CD14-positive monocyte (primary cell): Measurements from ENCODE around the gene CYB561D2. TPM values are rescaled to one million over a fixed set of nuclear protein-coding genes. Genes with fewer than 3 reads are reported as not detected.

Experiments
- DNase-seq, 3 donors: peaks; one replicate each; pipeline ENCODE4 v3.0.0-alpha.2; 2011 to 2022
- H2AFZ ChIP-seq: 2 replicates; pipeline ENCODE4 v1.6.0; 2012; ENCODE audit warnings: mild to moderate bottlenecking, low read depth, low read length, inconsistent platforms; ENCODE audit not compliant: insufficient read depth, poor library complexity, severe bottlenecking
- H3K27ac ChIP-seq, 2 donors: 1 replicate in 1 of 2; 2 replicates in 1 of 2; pipeline ENCODE4 v1.5.1; 2012 to 2013; ENCODE audit warnings: low read length in 2 of 2, control low read depth in 1 of 2, inconsistent platforms in 1 of 2, low read depth in 1 of 2, mild to moderate bottlenecking in 1 of 2
- H3K27me3 ChIP-seq, 2 donors: one replicate each; pipeline versions ENCODE4 v1.6.0 to v1.6.1; 2011 to 2013; ENCODE audit warnings: low read length in 2 of 2; ENCODE audit not compliant: control insufficient read depth in 2 of 2, insufficient read depth in 2 of 2
- H3K36me3 ChIP-seq, 2 donors: replicated peaks in 1 of 2; 1 replicate in 1 of 2; 2 replicates in 1 of 2; pipeline versions ENCODE4 v1.5.1 to v1.6.1; 2012 to 2013; ENCODE audit warnings: low read length in 2 of 2, control low read depth in 1 of 2, inconsistent platforms in 1 of 2, mild to moderate bottlenecking in 1 of 2; ENCODE audit not compliant: insufficient read depth in 2 of 2, control insufficient read depth in 1 of 2
- H3K4me1 ChIP-seq, 2 donors: 1 replicate in 1 of 2; 2 replicates in 1 of 2; pipeline versions ENCODE4 v1.5.1 to v1.6.1; 2012 to 2013; ENCODE audit warnings: low read length in 2 of 2, control low read depth in 1 of 2, inconsistent platforms in 1 of 2, mild to moderate bottlenecking in 1 of 2, moderate library complexity in 1 of 2; ENCODE audit not compliant: insufficient read depth in 2 of 2, control insufficient read depth in 1 of 2
- H3K4me2 ChIP-seq: replicated peaks from 2 replicates; pipeline ENCODE3; 2012; ENCODE audit warnings: low read length, moderate library complexity, mild to moderate bottlenecking; ENCODE audit not compliant: poor library complexity, severe bottlenecking; ENCODE audit errors: extremely low read depth
- H3K4me3 ChIP-seq, 3 experiments: fragments of 200-600 bp in 1 of 3; sonication (generic) in 1 of 3; replicated peaks in 1 of 3; 1 replicate in 2 of 3; 2 replicates in 1 of 3; pipeline ENCODE4 v1.5.1; 2011 to 2013; ENCODE audit warnings: low read length in 3 of 3, mild to moderate bottlenecking in 3 of 3, control low read depth in 2 of 3, low read depth in 2 of 3, inconsistent platforms in 1 of 3, moderate library complexity in 1 of 3
- H3K79me2 ChIP-seq: 2 replicates; pipeline ENCODE4 v1.6.0; 2012; ENCODE audit warnings: mild to moderate bottlenecking, control low read depth, inconsistent platforms, low read length, moderate library complexity; ENCODE audit not compliant: insufficient read depth
- H3K9ac ChIP-seq: 2 replicates; pipeline ENCODE4 v1.6.0; 2017; ENCODE audit warnings: low read length, mild to moderate bottlenecking; ENCODE audit not compliant: insufficient read depth, poor library complexity, severe bottlenecking
- H3K9me3 ChIP-seq, 2 donors: replicated peaks in 1 of 2; 1 replicate in 1 of 2; 2 replicates in 1 of 2; pipeline versions ENCODE4 v1.5.1 to v1.6.1; 2012 to 2013; ENCODE audit warnings: low read length in 2 of 2, control low read depth in 1 of 2; ENCODE audit not compliant: control insufficient read depth in 1 of 2, insufficient read depth in 1 of 2
- H4K20me1 ChIP-seq: 2 replicates; pipeline ENCODE4 v1.6.0; 2012; ENCODE audit warnings: mild to moderate bottlenecking, low read length, control low read depth, moderate library complexity; ENCODE audit not compliant: insufficient read depth
- H3K27ac Mint-ChIP-seq, 7 donors: one replicate each; pipeline ENCODE4 v1.8.0; 2020; ENCODE audit warnings: mild to moderate bottlenecking in 7 of 7, mixed read lengths in 7 of 7, moderate library complexity in 6 of 7, inconsistent platforms in 2 of 7
- H3K27me3 Mint-ChIP-seq, 3 donors: one replicate each; pipeline ENCODE4 v1.8.0; 2021 to 2022; ENCODE audit warnings: low read depth in 3 of 3, mild to moderate bottlenecking in 3 of 3, mixed read lengths in 3 of 3, moderate library complexity in 3 of 3, inconsistent platforms in 1 of 3
- H3K36me3 Mint-ChIP-seq, 2 donors: one replicate each; pipeline ENCODE4 v1.8.0; 2020; ENCODE audit warnings: mixed read lengths in 2 of 2, inconsistent platforms in 1 of 2, mild to moderate bottlenecking in 1 of 2
- H3K4me1 Mint-ChIP-seq: one replicate; pipeline ENCODE4 v1.8.0; 2020; ENCODE audit warnings: mild to moderate bottlenecking, mixed read lengths
- H3K4me3 Mint-ChIP-seq, 2 donors: one replicate each; pipeline ENCODE4 v1.8.0; 2020; ENCODE audit warnings: mild to moderate bottlenecking in 2 of 2, mixed read lengths in 2 of 2, moderate library complexity in 1 of 2
- H3K9me3 Mint-ChIP-seq, 7 donors: one replicate each; pipeline ENCODE4 v1.8.0; 2020 to 2022; ENCODE audit warnings: mixed read lengths in 7 of 7, mild to moderate bottlenecking in 6 of 7, moderate library complexity in 6 of 7, inconsistent platforms in 2 of 7
- WGBS: methylation state at CpG from one replicate; pipeline ENCODE4 v1.1.5; 2013; ENCODE audit warnings: missing lambda C conversion rate; ENCODE audit not compliant: insufficient coverage; 5-methylcytosine and 5-hydroxymethylcytosine counted together
- intact Hi-C, 2 donors: fragments of 100-400 bp; cut with micrococcal nuclease; formaldehyde crosslinking; loops; one replicate each; pipeline versions ENCODE4 v1.15.0 to v1.15.1; 2023
- polyA plus RNA-seq, 3 donors: library from polyadenylated mRNA; depleted of rRNA in 1 of 3; unstranded in 2 of 3; stranded (reverse) in 1 of 3; fragments of 300-500 nt in 2 of 3; fragments of >200 nt in 1 of 3; fragmentation: Illumina TruSeq in 2 of 3; gene quantifications; 1 replicate in 2 of 3; 2 replicates in 1 of 3; pipeline ENCODE4 v1.2.3, GENCODE V29; 2012 to 2021
- TF ChIP-seq, protein P1 (sequence below): fragments of 200-600 bp; IDR thresholded peaks from one replicate; pipeline ENCODE4 v1.8.0; 2022; ENCODE audit warnings: antibody characterized with exemption, mild to moderate bottlenecking

Gene CYB561D2
- polyA plus RNA-seq, 3 donors = 78.9 to 94.0 (median 82.5) TPM

DNA sequence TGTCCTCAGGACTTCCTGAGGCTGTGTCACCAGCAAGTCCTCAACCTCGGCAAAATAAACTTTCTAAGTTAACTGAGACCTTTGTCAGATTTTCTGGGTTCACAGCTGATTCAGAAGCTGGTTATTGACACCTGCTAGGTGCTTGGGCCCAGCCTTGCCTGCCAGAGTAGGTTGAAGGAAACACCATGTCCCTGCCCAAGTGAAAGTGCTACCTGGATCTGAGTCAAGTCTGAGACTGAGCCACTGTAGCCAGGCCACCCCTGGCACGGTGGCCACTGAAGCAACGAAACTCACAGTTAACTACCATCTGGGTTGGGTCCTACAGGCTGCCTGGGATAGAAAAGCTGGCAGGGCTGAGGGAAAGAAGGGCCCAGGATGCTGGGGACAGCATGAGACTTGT lies 36.3 kb upstream of the CYB561D2 start:
- peaks cover 11% of the 10 kb centered on the region for H3K79me2 ChIP-seq
- Mint-ChIP-seq H3K27ac (peak overlapping the region in 2 of 7 donors; percentile 57 to 75), H3K27me3 (peaks cover 0 to 4% (median 0%) of the 10 kb centered on the region in 3 donors), H3K4me1 (peaks cover 33% of the 10 kb centered on the region), H3K9me3 (peaks cover 0 to 5% (median 0%) of the 10 kb centered on the region in 7 donors), H3K4me3 (no peak overlapping the region), H3K36me3 (peaks cover 22 to 34% of the 10 kb centered on the region in 2 donors)
- no peaks in the 10 kb centered on the region for H4K20me1 ChIP-seq
- no peak overlapping the region for H2AFZ ChIP-seq
- TF ChIP-seq, protein P1, sequence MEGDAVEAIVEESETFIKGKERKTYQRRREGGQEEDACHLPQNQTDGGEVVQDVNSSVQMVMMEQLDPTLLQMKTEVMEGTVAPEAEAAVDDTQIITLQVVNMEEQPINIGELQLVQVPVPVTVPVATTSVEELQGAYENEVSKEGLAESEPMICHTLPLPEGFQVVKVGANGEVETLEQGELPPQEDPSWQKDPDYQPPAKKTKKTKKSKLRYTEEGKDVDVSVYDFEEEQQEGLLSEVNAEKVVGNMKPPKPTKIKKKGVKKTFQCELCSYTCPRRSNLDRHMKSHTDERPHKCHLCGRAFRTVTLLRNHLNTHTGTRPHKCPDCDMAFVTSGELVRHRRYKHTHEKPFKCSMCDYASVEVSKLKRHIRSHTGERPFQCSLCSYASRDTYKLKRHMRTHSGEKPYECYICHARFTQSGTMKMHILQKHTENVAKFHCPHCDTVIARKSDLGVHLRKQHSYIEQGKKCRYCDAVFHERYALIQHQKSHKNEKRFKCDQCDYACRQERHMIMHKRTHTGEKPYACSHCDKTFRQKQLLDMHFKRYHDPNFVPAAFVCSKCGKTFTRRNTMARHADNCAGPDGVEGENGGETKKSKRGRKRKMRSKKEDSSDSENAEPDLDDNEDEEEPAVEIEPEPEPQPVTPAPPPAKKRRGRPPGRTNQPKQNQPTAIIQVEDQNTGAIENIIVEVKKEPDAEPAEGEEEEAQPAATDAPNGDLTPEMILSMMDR = no peak
- DNase-seq = no peak
- intact Hi-C loops = no loop called here
- no peaks in the 10 kb centered on the region for H3K9me3 ChIP-seq
- no peak overlapping the region for H3K27ac ChIP-seq
- H3K9ac ChIP-seq = no peak overlapping the region
- H3K36me3 ChIP-seq = peaks cover 0 to 23% of the 10 kb centered on the region in 2 donors
- H3K4me2 ChIP-seq = no peak overlapping the region
- H3K27me3 ChIP-seq = no peaks in the 10 kb centered on the region
- peaks cover 23 to 30% of the 10 kb centered on the region in 2 donors for H3K4me1 ChIP-seq
- 73% methylated on average over 1 of the region's 3 CpGs for WGBS
- H3K4me3 ChIP-seq = no peak overlapping the region

DNA sequence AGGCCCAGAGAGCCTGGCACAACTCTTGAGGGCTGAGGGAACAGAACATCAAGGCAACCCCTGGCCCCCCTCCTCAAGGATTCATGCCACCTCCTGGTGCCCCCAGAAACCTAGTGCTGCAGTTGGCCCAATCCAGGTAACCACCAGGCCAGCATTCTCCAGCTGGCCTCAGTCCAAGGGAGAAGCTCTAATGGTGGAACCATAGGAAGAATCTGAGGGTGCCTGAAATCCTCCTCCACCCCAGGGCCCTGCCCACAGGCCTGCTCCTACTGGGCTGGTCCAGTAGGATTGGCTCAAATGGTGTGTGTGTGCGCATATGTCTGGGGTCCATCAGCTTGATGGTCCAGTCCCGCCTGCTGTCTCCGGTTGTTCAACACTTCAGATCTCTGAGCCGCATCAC lies 35.8 kb upstream of the CYB561D2 start:
- Histone ChIP-seq H3K27me3 (no peaks in the 10 kb centered on the region), H3K4me3 (no peak overlapping the region)
- no peak overlapping the region for H3K27ac Mint-ChIP-seq

More for the DNA sequence above, 35.8 kb upstream of the CYB561D2 start:
- WGBS = no CpG with 5 or more reads among the region's 4 CpGs
- Mint-ChIP-seq H3K9me3 (peaks cover 0 to 4% (median 0%) of the 10 kb centered on the region in 7 donors), H3K4me1 (peaks cover 38% of the 10 kb centered on the region), H3K36me3 (peaks cover 24 to 33% of the 10 kb centered on the region in 2 donors), H3K4me3 (no peak overlapping the region), H3K27me3 (peaks cover 0 to 5% (median 0%) of the 10 kb centered on the region in 3 donors)
- no peak overlapping the region for H2AFZ ChIP-seq
- TF ChIP-seq, protein P1 = no peak
- intact Hi-C loops = no loop called here
- DNase-seq = no peak
- H3K9me3 ChIP-seq = no peaks in the 10 kb centered on the region
- H3K9ac ChIP-seq = no peak overlapping the region
- H3K4me1 ChIP-seq = peaks cover 27 to 35% of the 10 kb centered on the region in 2 donors
- H3K36me3 ChIP-seq = peaks cover 0 to 27% of the 10 kb centered on the region in 2 donors
- no peaks in the 10 kb centered on the region for H4K20me1 ChIP-seq
- H3K4me2 ChIP-seq = no peak overlapping the region
- H3K27ac ChIP-seq = no peak overlapping the region
- H3K79me2 ChIP-seq = peaks cover 14% of the 10 kb centered on the region
